GM23338 (cell line): ENCODE measurements around the gene ABCA1. TPM values are rescaled to one million over a fixed set of nuclear protein-coding genes. Genes with fewer than 3 reads are reported as not detected.

Source experiments
- ATAC-seq: fragments of 200-7000 bp; cut with Tn5 transposase; 3 replicates; pipeline ENCODE4 v1.9.1; 2020
- DNase-seq: peaks from one replicate; pipeline ENCODE4 v3.0.0-alpha.2; 2015; ENCODE audit warnings: low spot score
- H2AFZ ChIP-seq: fragments of 200-600 bp; sonication (generic); 2 replicates; pipeline ENCODE4 v1.8.0; 2016; ENCODE audit warnings: antibody characterized with exemption, mild to moderate bottlenecking, moderate library complexity
- H3F3A ChIP-seq: fragments of 200-600 bp; sonication (generic); replicated peaks from 2 replicates; pipeline ENCODE4 v1.8.0; 2017; ENCODE audit warnings: antibody characterized with exemption, mixed run types, low read depth
- H3K27ac ChIP-seq: fragments of 200-600 bp; sonication (generic); 2 replicates; pipeline ENCODE4 v1.6.1; 2016; ENCODE audit warnings: low read depth
- H3K27me3 ChIP-seq: fragments of 200-600 bp; sonication (generic); 2 replicates; pipeline ENCODE4 v1.8.0; 2016; ENCODE audit warnings: mild to moderate bottlenecking, mixed run types, moderate library complexity; ENCODE audit not compliant: insufficient read depth
- H3K36me3 ChIP-seq: fragments of 200-600 bp; sonication (generic); 2 replicates; pipeline ENCODE4 v1.8.0; 2016; ENCODE audit warnings: mild to moderate bottlenecking; ENCODE audit not compliant: insufficient read depth
- H3K4me1 ChIP-seq: fragments of 200-600 bp; sonication (generic); 2 replicates; pipeline ENCODE4 v1.8.0; 2016; ENCODE audit warnings: mild to moderate bottlenecking, moderate library complexity; ENCODE audit not compliant: insufficient read depth
- H3K4me2 ChIP-seq: fragments of 200-600 bp; sonication (generic); 2 replicates; pipeline ENCODE4 v1.7.1; 2017; ENCODE audit warnings: mixed run types
- H3K4me3 ChIP-seq: fragments of 200-600 bp; sonication (generic); 2 replicates; pipeline ENCODE4 v1.6.1; 2016; ENCODE audit warnings: mixed run types
- H3K79me2 ChIP-seq: fragments of 200-600 bp; sonication (generic); replicated peaks from 2 replicates; pipeline ENCODE4 v1.8.0; 2017; ENCODE audit warnings: mild to moderate bottlenecking; ENCODE audit not compliant: insufficient read depth
- H3K9me2 ChIP-seq: fragments of 200-600 bp; sonication (generic); 2 replicates; pipeline ENCODE4 v1.8.0; 2017; ENCODE audit not compliant: insufficient read depth
- H4K20me1 ChIP-seq: fragments of 200-600 bp; sonication (generic); replicated peaks from 2 replicates; pipeline ENCODE4 v1.8.0; 2017; ENCODE audit warnings: mild to moderate bottlenecking; ENCODE audit not compliant: insufficient read depth
- H3K27ac Mint-ChIP-seq: 2 replicates; pipeline ENCODE4 v1.8.0; 2020; ENCODE audit warnings: inconsistent platforms, mild to moderate bottlenecking, moderate library complexity, mixed read lengths
- H3K27me3 Mint-ChIP-seq: 3 replicates; pipeline ENCODE4 v1.8.0; 2022; ENCODE audit warnings: low read depth, mild to moderate bottlenecking, moderate library complexity, mixed read lengths, inconsistent platforms; ENCODE audit not compliant: insufficient read depth, poor library complexity
- H3K36me3 Mint-ChIP-seq: 3 replicates; pipeline ENCODE4 v1.8.0; 2021; ENCODE audit warnings: low read depth, mild to moderate bottlenecking, inconsistent platforms, moderate library complexity, mixed read lengths
- H3K4me1 Mint-ChIP-seq: 3 replicates; pipeline ENCODE4 v1.8.0; 2020; ENCODE audit warnings: mild to moderate bottlenecking, inconsistent platforms, mixed read lengths
- H3K4me3 Mint-ChIP-seq: 3 replicates; pipeline ENCODE4 v1.8.0; 2021; ENCODE audit warnings: moderate library complexity, mild to moderate bottlenecking, inconsistent platforms, mixed read lengths
- H3K9me3 Mint-ChIP-seq: 3 replicates; pipeline ENCODE4 v1.8.0; 2020; ENCODE audit warnings: moderate library complexity, mild to moderate bottlenecking, inconsistent platforms, mixed read lengths
- CREB1 ChIP-seq: fragments of 250-450 bp; sonication (Bioruptor Pico); IDR thresholded peaks from 2 replicates; pipeline ENCODE4 v1.5.0; 2020; ENCODE audit warnings: low read depth, mild to moderate bottlenecking, moderate library complexity
- EZH2 ChIP-seq: fragments of 200-600 bp; sonication (generic); IDR thresholded peaks from one replicate; pipeline ENCODE4 v1.8.0; 2017; ENCODE audit warnings: antibody characterized with exemption, mild to moderate bottlenecking, low read depth; ENCODE audit not compliant: unreplicated experiment
- EZH2phosphoT487 ChIP-seq: fragments of 200-600 bp; sonication (generic); IDR thresholded peaks from one replicate; pipeline ENCODE4 v1.8.1; 2018; ENCODE audit warnings: antibody characterized with exemption; ENCODE audit not compliant: unreplicated experiment
- JUNB ChIP-seq: IDR thresholded peaks from one replicate; pipeline ENCODE4 v1.6.1; 2016; ENCODE audit warnings: antibody characterized with exemption; ENCODE audit not compliant: unreplicated experiment
- NANOG ChIP-seq: IDR thresholded peaks from 2 replicates; pipeline ENCODE4 v1.6.1; 2016; ENCODE audit warnings: antibody characterized with exemption, borderline replicate concordance
- POLR2AphosphoS5 ChIP-seq: IDR thresholded peaks from 2 replicates; pipeline ENCODE4 v1.6.1; 2016; ENCODE audit warnings: antibody characterized with exemption, low read depth
- STAT1 ChIP-seq: IDR thresholded peaks from one replicate; pipeline ENCODE4 v1.6.1; 2016; ENCODE audit warnings: antibody characterized with exemption; ENCODE audit not compliant: unreplicated experiment
- ZNF114 ChIP-seq: fragments of 250-450 bp; sonication (Bioruptor Pico); IDR thresholded peaks from 2 replicates; pipeline ENCODE4 v1.5.0; 2020; ENCODE audit warnings: mild to moderate bottlenecking, moderate library complexity
- ZNF331 ChIP-seq: fragments of 250-450 bp; sonication (Bioruptor Pico); IDR thresholded peaks from 2 replicates; pipeline ENCODE4 v1.5.0; 2020; ENCODE audit warnings: low read depth, mild to moderate bottlenecking, moderate library complexity
- polyA plus RNA-seq: library from polyadenylated mRNA; unstranded; fragments of >200 nt; fragmentation: Nextera tagmentation; extraction: Ambion mirVana; gene quantifications from 2 replicates; pipeline ENCODE4 v1.2.1, GENCODE V29; 2016
- total RNA-seq: library from RNA; depleted of rRNA; stranded (reverse); fragments of >200 nt; shearing (Covaris generic); gene quantifications from 2 replicates; pipeline ENCODE4 v1.2.3, GENCODE V29; 2014
- TF ChIP-seq, protein P1 (sequence below): fragments of 250-450 bp; sonication (Bioruptor Pico); IDR thresholded peaks from 2 replicates; pipeline ENCODE4 v1.5.0; 2020; ENCODE audit warnings: mild to moderate bottlenecking, moderate library complexity
- TF ChIP-seq, protein P2 (sequence below), 2 experiments: fragments of 200-600 bp in 1 of 2; sonication (generic) in 1 of 2; conservative IDR thresholded peaks; 2 replicates each; pipeline versions ENCODE4 v1.5.1 to v1.6.1; 2016 to 2017; ENCODE audit warnings: antibody characterized with exemption in 2 of 2, low read depth in 2 of 2, mild to moderate bottlenecking in 2 of 2, moderate library complexity in 1 of 2
- TF ChIP-seq, protein P3 (sequence below): IDR thresholded peaks from one replicate; pipeline ENCODE4 v1.6.1; 2018; ENCODE audit warnings: antibody characterized with exemption; ENCODE audit not compliant: unreplicated experiment
- TF ChIP-seq, protein P4 (sequence below): IDR thresholded peaks from 2 replicates; pipeline ENCODE4 v1.6.1; 2016; ENCODE audit warnings: antibody characterized with exemption

The ABCA1 gene
- total and polyA plus RNA-seq, 2 experiments from 2014 or later = 1.4 to 2.8 TPM

DNA sequence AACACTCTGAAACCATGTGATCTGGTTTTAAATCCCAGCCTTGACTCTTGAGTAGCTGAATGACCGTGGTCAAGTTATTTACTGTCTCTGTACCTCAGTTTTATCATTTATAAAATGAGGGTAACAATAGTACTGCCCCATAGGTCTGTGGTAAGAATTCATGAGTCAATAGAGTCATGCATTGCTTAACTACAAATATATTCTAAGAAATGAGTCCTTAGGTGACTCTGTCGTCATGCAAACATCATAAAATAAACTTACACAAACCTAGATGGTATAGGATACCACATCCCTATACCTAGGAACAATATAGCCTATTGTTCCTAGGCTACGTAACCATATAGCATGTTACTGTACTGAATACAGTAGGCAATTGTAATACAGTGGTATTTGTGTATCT, 20.3 kb upstream of the ABCA1 start:
- H3K9me3 Mint-ChIP-seq = no peaks in the 10 kb centered on the region
- H3K27ac ChIP-seq = no peak overlapping the region
- TF ChIP-seq, protein P1, sequence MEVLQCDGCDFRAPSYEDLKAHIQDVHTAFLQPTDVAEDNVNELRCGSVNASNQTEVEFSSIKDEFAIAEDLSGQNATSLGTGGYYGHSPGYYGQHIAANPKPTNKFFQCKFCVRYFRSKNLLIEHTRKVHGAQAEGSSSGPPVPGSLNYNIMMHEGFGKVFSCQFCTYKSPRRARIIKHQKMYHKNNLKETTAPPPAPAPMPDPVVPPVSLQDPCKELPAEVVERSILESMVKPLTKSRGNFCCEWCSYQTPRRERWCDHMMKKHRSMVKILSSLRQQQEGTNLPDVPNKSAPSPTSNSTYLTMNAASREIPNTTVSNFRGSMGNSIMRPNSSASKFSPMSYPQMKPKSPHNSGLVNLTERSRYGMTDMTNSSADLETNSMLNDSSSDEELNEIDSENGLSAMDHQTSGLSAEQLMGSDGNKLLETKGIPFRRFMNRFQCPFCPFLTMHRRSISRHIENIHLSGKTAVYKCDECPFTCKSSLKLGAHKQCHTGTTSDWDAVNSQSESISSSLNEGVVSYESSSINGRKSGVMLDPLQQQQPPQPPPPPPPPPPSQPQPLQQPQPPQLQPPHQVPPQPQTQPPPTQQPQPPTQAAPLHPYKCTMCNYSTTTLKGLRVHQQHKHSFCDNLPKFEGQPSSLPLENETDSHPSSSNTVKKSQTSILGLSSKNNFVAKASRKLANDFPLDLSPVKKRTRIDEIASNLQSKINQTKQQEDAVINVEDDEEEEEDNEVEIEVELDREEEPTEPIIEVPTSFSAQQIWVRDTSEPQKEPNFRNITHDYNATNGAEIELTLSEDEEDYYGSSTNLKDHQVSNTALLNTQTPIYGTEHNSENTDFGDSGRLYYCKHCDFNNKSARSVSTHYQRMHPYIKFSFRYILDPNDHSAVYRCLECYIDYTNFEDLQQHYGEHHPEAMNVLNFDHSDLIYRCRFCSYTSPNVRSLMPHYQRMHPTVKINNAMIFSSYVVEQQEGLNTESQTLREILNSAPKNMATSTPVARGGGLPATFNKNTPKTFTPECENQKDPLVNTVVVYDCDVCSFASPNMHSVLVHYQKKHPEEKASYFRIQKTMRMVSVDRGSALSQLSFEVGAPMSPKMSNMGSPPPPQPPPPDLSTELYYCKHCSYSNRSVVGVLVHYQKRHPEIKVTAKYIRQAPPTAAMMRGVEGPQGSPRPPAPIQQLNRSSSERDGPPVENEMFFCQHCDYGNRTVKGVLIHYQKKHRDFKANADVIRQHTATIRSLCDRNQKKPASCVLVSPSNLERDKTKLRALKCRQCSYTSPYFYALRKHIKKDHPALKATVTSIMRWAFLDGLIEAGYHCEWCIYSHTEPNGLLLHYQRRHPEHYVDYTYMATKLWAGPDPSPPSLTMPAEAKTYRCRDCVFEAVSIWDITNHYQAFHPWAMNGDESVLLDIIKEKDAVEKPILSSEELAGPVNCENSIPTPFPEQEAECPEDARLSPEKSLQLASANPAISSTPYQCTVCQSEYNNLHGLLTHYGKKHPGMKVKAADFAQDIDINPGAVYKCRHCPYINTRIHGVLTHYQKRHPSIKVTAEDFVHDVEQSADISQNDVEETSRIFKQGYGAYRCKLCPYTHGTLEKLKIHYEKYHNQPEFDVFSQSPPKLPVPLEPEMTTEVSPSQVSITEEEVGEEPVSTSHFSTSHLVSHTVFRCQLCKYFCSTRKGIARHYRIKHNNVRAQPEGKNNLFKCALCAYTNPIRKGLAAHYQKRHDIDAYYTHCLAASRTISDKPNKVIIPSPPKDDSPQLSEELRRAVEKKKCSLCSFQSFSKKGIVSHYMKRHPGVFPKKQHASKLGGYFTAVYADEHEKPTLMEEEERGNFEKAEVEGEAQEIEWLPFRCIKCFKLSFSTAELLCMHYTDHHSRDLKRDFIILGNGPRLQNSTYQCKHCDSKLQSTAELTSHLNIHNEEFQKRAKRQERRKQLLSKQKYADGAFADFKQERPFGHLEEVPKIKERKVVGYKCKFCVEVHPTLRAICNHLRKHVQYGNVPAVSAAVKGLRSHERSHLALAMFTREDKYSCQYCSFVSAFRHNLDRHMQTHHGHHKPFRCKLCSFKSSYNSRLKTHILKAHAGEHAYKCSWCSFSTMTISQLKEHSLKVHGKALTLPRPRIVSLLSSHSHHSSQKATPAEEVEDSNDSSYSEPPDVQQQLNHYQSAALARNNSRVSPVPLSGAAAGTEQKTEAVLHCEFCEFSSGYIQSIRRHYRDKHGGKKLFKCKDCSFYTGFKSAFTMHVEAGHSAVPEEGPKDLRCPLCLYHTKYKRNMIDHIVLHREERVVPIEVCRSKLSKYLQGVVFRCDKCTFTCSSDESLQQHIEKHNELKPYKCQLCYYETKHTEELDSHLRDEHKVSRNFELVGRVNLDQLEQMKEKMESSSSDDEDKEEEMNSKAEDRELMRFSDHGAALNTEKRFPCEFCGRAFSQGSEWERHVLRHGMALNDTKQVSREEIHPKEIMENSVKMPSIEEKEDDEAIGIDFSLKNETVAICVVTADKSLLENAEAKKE (CRISPR knock-in tag) = no peak
- TF ChIP-seq JUNB = no peak
- no peak for TF ChIP-seq CREB1 (CRISPR knock-in tag)
- TF ChIP-seq STAT1 = no peak
- TF ChIP-seq ZNF331 (CRISPR knock-in tag) = no peak
- TF ChIP-seq EZH2phosphoT487 = no peak
- no peak for TF ChIP-seq EZH2
- TF ChIP-seq, protein P2, sequence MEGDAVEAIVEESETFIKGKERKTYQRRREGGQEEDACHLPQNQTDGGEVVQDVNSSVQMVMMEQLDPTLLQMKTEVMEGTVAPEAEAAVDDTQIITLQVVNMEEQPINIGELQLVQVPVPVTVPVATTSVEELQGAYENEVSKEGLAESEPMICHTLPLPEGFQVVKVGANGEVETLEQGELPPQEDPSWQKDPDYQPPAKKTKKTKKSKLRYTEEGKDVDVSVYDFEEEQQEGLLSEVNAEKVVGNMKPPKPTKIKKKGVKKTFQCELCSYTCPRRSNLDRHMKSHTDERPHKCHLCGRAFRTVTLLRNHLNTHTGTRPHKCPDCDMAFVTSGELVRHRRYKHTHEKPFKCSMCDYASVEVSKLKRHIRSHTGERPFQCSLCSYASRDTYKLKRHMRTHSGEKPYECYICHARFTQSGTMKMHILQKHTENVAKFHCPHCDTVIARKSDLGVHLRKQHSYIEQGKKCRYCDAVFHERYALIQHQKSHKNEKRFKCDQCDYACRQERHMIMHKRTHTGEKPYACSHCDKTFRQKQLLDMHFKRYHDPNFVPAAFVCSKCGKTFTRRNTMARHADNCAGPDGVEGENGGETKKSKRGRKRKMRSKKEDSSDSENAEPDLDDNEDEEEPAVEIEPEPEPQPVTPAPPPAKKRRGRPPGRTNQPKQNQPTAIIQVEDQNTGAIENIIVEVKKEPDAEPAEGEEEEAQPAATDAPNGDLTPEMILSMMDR (conservative IDR thresholded peaks at IDR 0.05; ENCODE audit: low read depth in 2 of 2) = no peak
- TF ChIP-seq POLR2AphosphoS5 = no peak
- no peak for TF ChIP-seq ZNF114
- TF ChIP-seq NANOG = no peak
- TF ChIP-seq, protein P3, sequence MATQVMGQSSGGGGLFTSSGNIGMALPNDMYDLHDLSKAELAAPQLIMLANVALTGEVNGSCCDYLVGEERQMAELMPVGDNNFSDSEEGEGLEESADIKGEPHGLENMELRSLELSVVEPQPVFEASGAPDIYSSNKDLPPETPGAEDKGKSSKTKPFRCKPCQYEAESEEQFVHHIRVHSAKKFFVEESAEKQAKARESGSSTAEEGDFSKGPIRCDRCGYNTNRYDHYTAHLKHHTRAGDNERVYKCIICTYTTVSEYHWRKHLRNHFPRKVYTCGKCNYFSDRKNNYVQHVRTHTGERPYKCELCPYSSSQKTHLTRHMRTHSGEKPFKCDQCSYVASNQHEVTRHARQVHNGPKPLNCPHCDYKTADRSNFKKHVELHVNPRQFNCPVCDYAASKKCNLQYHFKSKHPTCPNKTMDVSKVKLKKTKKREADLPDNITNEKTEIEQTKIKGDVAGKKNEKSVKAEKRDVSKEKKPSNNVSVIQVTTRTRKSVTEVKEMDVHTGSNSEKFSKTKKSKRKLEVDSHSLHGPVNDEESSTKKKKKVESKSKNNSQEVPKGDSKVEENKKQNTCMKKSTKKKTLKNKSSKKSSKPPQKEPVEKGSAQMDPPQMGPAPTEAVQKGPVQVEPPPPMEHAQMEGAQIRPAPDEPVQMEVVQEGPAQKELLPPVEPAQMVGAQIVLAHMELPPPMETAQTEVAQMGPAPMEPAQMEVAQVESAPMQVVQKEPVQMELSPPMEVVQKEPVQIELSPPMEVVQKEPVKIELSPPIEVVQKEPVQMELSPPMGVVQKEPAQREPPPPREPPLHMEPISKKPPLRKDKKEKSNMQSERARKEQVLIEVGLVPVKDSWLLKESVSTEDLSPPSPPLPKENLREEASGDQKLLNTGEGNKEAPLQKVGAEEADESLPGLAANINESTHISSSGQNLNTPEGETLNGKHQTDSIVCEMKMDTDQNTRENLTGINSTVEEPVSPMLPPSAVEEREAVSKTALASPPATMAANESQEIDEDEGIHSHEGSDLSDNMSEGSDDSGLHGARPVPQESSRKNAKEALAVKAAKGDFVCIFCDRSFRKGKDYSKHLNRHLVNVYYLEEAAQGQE = no peak
- TF ChIP-seq, protein P4, sequence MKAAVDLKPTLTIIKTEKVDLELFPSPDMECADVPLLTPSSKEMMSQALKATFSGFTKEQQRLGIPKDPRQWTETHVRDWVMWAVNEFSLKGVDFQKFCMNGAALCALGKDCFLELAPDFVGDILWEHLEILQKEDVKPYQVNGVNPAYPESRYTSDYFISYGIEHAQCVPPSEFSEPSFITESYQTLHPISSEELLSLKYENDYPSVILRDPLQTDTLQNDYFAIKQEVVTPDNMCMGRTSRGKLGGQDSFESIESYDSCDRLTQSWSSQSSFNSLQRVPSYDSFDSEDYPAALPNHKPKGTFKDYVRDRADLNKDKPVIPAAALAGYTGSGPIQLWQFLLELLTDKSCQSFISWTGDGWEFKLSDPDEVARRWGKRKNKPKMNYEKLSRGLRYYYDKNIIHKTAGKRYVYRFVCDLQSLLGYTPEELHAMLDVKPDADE = no peak
- H3K27ac Mint-ChIP-seq = no peak overlapping the region
- no peak overlapping the region for H3K4me3 Mint-ChIP-seq
- no peaks in the 10 kb centered on the region for H3K79me2 ChIP-seq
- no peak overlapping the region for H3K4me2 ChIP-seq
- no peaks in the 10 kb centered on the region for H3K9me2 ChIP-seq
- H4K20me1 ChIP-seq = no peaks in the 10 kb centered on the region
- no peak overlapping the region for H3K4me3 ChIP-seq
- H2AFZ ChIP-seq = peak overlapping the region; percentile 72; the same call in 1 of the 2 replicates
- peaks cover 8% of the 10 kb centered on the region for H3K4me1 Mint-ChIP-seq
- DNase-seq (no peak), ATAC-seq (no peak)
- H3F3A ChIP-seq = no peaks in the 10 kb centered on the region
- no peaks in the 10 kb centered on the region for H3K36me3 ChIP-seq
- H3K27me3 ChIP-seq = no peaks in the 10 kb centered on the region
- H3K4me1 ChIP-seq = peaks cover 7% of the 10 kb centered on the region
- no peaks in the 10 kb centered on the region for H3K36me3 Mint-ChIP-seq
- peaks cover 2% of the 10 kb centered on the region for H3K27me3 Mint-ChIP-seq
